Measurements from ENCODE around the gene TTC21A.

TTC21A gene

DNA sequence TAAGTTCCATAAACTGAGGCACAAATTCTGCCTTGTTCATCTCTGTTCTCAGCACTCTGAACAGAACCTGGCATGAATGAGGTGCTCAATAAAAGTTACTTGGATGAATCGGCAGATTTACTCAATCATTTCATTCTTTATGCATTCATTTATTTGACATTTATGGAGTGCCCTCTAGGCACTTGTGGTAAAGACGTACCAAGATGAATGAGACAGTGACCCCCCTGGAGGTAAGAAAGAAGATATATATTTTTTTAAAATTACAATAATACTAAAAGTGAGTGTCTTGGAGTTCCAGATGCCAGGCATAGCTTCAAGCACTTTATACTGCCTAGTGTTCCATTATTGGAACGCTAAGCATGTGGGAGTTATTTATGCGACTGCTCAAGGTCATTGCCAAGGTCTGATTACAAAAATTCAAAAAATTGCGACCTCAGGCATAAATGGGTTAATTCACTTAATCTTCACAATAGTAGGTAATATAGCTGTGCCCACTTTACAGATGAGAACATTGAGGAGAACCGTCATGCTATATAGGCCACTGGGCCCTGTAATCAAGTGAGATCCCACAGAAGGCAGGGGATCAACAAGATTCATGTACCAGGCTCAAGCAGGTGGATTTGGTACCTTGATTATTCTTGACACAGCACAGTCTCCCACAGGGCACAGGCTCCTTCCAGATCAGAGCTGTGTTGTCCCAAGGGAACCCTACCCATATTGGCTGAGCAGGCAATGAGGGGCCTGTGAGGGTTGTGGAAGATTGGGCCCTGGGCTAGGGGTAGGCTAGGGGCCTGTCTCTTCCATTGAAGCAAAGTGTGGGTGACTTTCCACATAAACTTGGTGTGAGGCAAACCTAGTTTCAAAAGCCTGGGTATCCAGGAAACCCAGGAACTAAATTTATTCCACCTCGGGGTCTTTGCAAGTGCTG is 74.2 kb downstream of the TTC21A start:
- TF ChIP-seq CTCF (IDR thresholded peaks at IDR 0.05; ENCODE audit: low read depth, low read length, missing control alignments) = no peak
- in situ Hi-C loops (cut with HindIII; ENCODE audit: low sequenced_read_pairs) = no loop called here
- no peak for DNase-seq (ENCODE audit: low read depth)
- H3K4me3 ChIP-seq (ENCODE audit: low read depth, low read length) = no peak overlapping the region

DNA sequence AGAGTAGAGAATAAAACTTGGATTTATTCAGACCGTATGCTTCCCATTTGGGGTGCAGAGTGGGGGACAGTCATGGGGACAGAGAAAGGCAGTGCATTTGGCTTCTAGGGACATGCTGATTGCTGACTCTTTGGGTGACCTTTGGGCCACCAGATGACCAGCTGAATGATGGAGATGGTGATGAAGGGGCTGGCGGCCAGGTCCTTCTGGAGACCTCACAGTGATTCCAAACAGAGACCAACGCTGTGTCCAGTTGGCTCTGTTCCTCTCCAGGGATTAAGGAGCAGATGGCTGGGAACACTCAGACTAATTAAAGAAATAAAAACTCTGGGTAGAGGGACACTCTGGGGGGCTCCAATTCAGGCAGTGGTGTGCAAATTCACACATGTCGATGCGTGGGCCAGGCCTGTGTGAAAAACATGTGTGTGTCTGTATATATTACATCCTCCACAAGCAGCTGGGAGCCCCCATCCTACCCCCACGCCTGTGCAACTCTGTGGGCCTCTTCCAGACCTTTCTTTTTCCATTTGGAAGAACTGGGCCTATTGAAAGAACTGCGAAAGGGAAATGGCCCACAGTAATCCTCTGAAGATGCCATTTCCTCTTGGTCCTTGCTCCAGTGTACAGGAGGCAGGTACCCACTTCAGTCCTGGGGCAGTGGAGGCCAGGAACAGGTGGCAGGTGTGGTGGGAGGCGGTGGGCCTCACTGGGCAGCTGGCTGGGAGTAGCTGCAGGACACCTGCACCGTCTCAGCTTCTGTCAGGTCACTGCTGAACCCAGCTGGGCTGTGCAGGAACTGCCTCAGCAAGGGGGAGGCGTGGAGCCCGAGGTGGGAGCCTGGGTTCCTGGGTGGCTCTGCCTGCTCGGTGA is 76.0 kb downstream of the TTC21A start:
- no peak for DNase-seq (ENCODE audit: low read depth)
- no peak overlapping the region for H3K4me3 ChIP-seq (ENCODE audit: low read depth, low read length)
- in situ Hi-C loops (cut with HindIII; ENCODE audit: low sequenced_read_pairs) = no loop called here
- no peak for TF ChIP-seq CTCF (IDR thresholded peaks at IDR 0.05; ENCODE audit: low read depth, low read length, missing control alignments)

DNA sequence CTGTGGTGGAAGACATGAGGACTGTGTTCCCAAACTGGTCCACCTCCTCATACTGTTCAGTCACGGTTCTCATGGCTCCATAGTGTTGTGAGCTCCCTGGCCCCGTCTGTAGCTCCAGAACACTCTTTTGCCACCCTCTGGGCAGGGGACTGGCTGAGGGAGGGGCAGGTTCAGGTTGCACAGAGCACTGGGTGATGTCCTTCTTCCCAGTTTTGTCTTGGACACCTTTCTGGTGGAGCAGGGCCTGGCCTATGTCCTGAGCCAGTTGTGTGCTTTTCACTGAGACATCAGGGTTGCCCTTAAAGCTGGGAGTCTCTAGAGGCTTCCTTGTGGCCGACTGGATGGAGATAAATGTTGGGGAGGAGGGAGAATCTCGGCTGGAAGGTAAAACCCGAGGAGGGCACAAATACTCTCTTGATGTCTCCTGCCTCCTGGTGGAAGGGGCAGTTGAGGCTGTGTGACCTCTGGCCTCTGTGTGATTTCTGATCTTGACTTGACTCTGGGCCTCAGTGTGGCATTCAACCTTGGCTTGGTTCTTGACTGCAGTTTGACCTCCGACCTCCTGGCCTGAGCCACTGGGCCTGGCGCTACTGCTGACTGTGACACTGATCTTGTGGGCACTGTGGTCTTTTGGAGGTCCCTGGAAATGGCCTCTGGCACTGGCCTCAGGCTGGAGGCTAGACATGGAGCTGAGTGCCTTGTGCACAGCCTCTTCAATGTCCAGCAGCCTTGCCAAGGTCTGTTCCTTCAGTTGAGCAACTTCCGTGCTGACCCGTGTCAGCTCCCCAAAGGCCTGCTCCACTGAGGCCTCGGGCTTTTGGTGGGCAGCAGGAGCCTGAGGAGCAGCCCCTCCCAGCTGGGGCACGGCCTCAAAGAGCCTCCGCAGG is 76.8 kb downstream of the TTC21A start:
- no peak overlapping the region for H3K4me3 ChIP-seq (ENCODE audit: low read depth, low read length)
- DNase-seq (ENCODE audit: low read depth) = no peak
- TF ChIP-seq CTCF (IDR thresholded peaks at IDR 0.05; ENCODE audit: low read depth, low read length, missing control alignments) = no peak
- in situ Hi-C loops (cut with HindIII; ENCODE audit: low sequenced_read_pairs) = no loop called here

DNA sequence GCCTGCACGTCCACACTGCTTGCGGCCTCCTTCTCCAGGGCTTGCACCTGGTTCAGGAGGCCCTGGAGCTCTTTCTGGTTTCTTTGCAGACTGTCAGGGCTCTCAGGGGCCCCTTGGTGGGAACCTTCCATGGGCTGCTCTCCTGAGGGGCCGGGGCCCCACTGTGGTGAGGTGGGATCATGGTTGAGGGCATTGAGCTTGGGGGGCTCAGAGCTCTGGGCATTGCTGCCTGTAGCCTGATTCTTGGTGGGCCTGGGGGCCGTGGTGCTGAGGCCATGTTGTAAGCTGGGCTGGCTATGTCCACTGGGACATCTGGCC is 77.4 kb downstream of the TTC21A start:
- no peak for TF ChIP-seq CTCF (IDR thresholded peaks at IDR 0.05; ENCODE audit: low read depth, low read length, missing control alignments)
- in situ Hi-C loops (cut with HindIII; ENCODE audit: low sequenced_read_pairs) = no loop called here
- H3K4me3 ChIP-seq (ENCODE audit: low read depth, low read length) = no peak overlapping the region
- no peak for DNase-seq (ENCODE audit: low read depth)

- H3K4me3 ChIP-seq (ENCODE audit: low read depth, low read length) = no peak overlapping the region
- no peak for TF ChIP-seq CTCF (IDR thresholded peaks at IDR 0.05; ENCODE audit: low read depth, low read length, missing control alignments)
- no peak for DNase-seq (ENCODE audit: low read depth)
- in situ Hi-C loops (cut with HindIII; ENCODE audit: low sequenced_read_pairs) = no loop called here
These were observed 78.0 kb downstream of the TTC21A start for GRCh38 chr3:39185326-39185958.

All from astrocyte of the cerebellum (primary cell).